ENCODE data around the gene SMYD3.

DNA sequence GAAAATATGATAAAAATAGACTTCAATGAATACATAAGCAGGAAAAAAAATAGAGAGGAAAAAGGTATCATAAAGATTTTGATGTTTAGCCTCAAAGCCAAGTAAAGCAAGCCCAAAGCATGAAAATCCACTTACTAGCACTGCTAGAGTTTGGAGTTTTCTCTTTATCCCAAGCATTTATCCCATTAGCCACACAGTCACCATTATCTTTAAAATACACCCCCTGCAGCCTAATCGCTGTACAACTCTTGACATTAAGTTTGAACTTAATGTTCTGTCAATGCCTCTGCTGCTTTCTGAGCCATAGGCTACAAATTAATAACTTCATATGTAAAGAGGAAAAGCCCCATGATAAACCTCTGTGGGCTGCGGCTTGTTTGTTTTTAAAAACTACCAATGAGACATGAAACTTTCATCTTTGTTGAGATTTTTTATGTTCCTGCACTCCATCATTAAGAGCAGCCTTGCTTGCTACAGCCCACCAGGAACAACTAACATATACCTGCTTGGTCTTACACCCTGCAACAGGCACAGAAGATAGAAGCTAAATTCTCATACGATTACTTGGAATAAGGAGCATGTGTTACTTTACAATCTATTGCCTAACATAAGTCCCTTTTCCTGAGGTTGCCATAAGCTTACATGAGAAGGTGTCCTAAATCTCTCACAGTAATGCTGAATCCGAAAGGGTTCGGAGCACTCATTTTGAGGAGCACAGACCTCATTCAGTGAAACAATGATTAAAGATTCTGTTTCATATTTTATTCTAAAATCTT, 202.4 kb downstream of the SMYD3 start:
- TF ChIP-seq, protein P1, sequence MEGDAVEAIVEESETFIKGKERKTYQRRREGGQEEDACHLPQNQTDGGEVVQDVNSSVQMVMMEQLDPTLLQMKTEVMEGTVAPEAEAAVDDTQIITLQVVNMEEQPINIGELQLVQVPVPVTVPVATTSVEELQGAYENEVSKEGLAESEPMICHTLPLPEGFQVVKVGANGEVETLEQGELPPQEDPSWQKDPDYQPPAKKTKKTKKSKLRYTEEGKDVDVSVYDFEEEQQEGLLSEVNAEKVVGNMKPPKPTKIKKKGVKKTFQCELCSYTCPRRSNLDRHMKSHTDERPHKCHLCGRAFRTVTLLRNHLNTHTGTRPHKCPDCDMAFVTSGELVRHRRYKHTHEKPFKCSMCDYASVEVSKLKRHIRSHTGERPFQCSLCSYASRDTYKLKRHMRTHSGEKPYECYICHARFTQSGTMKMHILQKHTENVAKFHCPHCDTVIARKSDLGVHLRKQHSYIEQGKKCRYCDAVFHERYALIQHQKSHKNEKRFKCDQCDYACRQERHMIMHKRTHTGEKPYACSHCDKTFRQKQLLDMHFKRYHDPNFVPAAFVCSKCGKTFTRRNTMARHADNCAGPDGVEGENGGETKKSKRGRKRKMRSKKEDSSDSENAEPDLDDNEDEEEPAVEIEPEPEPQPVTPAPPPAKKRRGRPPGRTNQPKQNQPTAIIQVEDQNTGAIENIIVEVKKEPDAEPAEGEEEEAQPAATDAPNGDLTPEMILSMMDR (IDR thresholded peaks at IDR 0.05), result no peak
- TF ChIP-seq POLR2AphosphoS5 (IDR thresholded peaks at IDR 0.05; ENCODE audit: low read depth, low read length) (no peak), TCF7L2 (IDR thresholded peaks at IDR 0.05; ENCODE audit: low read depth, low read length) (no peak), SIN3A (IDR thresholded peaks at IDR 0.05; ENCODE audit: borderline replicate concordance, insufficient read depth, low read depth, low read length) (no peak)

Data from Panc1 (cell line).